NB4 (cell line): ENCODE data around the gene MAST4.

Experiments used
- POLR2A ChIP-seq: IDR thresholded peaks from 2 replicates; pipeline ENCODE4 v1.6.1; 2011; ENCODE audit warnings: mild to moderate bottlenecking; ENCODE audit not compliant: insufficient read length; ENCODE audit errors: extremely low read depth
- TF ChIP-seq, protein P1 (sequence below): IDR thresholded peaks from one replicate; pipeline ENCODE4 v1.5.1; 2012; ENCODE audit warnings: low read depth, low read length

GRCh38 chr5:66558560-66558959 is 37.6 kb upstream of the MAST4 start:
- TF ChIP-seq, protein P1, sequence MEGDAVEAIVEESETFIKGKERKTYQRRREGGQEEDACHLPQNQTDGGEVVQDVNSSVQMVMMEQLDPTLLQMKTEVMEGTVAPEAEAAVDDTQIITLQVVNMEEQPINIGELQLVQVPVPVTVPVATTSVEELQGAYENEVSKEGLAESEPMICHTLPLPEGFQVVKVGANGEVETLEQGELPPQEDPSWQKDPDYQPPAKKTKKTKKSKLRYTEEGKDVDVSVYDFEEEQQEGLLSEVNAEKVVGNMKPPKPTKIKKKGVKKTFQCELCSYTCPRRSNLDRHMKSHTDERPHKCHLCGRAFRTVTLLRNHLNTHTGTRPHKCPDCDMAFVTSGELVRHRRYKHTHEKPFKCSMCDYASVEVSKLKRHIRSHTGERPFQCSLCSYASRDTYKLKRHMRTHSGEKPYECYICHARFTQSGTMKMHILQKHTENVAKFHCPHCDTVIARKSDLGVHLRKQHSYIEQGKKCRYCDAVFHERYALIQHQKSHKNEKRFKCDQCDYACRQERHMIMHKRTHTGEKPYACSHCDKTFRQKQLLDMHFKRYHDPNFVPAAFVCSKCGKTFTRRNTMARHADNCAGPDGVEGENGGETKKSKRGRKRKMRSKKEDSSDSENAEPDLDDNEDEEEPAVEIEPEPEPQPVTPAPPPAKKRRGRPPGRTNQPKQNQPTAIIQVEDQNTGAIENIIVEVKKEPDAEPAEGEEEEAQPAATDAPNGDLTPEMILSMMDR = no peak
- no peak for TF ChIP-seq POLR2A
